Measurements from ENCODE around the gene CORO2B. TPM values are rescaled to one million over a fixed set of nuclear protein-coding genes. Genes with fewer than 3 reads are reported as not detected.
A peak's percentile ranks its signal among the peaks of the same experiment; 100 is the strongest.

Gene CORO2B
- total RNA-seq, 4 donors from 2014 or later: 1.3 to 3.3 (median 2.3) TPM

- Histone ChIP-seq H3K9me3 (no peaks in the 10 kb centered on the region), H3K4me1 (peaks cover 46% of the 10 kb centered on the region), H3K36me3 (no peaks in the 10 kb centered on the region), H3K27me3 (no peaks in the 10 kb centered on the region), H3K4me3 (no peak overlapping the region), H3K27ac (no peak overlapping the region)
- DNase-seq (ENCODE audit: low spot score in 2 of 2): peak in 1 of 2 donors; percentile 51
- TF ChIP-seq POLR2AphosphoS5 (IDR thresholded peaks at IDR 0.05) (no peak), EP300 (IDR thresholded peaks at IDR 0.05) (no peak), POLR2A (IDR thresholded peaks at IDR 0.05) (no peak), CTCF (IDR thresholded peaks at IDR 0.05) (no peak)
- 73% methylated on average over 4 of the region's 5 CpGs for WGBS
These were observed 63.7 kb downstream of the CORO2B start for GRCh38 chr15:68642491-68642845.

GRCh38 chr15:68643216-68643830 is 64.5 kb downstream of the CORO2B start:
- H3K27ac ChIP-seq: no peak overlapping the region

GRCh38 chr15:68644083-68644904 is 65.5 kb downstream of the CORO2B start:
- H3K4me1 ChIP-seq: peaks cover 30% of the 10 kb centered on the region
- peak in 1 of 3 donors; percentile 45 for TF ChIP-seq POLR2AphosphoS5 (IDR thresholded peaks at IDR 0.05)
- TF ChIP-seq EP300 (IDR thresholded peaks at IDR 0.05): no peak
- no peak for TF ChIP-seq CTCF (IDR thresholded peaks at IDR 0.05)
- no peak for TF ChIP-seq POLR2A (IDR thresholded peaks at IDR 0.05)
- DNase-seq (ENCODE audit: low spot score in 2 of 2): peak in 1 of 2 donors; percentile 31
- H3K36me3 ChIP-seq: no peaks in the 10 kb centered on the region
- no peaks in the 10 kb centered on the region for H3K27me3 ChIP-seq
- peak overlapping the region; percentile 31 for H3K27ac ChIP-seq
- 67% methylated on average over 8 of the region's 8 CpGs for WGBS
- H3K9me3 ChIP-seq: no peaks in the 10 kb centered on the region
- no peak overlapping the region for H3K4me3 ChIP-seq

More at GRCh38 chr15:68643216-68643830, 64.5 kb downstream of the CORO2B start:
- TF ChIP-seq POLR2A (IDR thresholded peaks at IDR 0.05): no peak
- no peak for TF ChIP-seq POLR2AphosphoS5 (IDR thresholded peaks at IDR 0.05)
- TF ChIP-seq CTCF (IDR thresholded peaks at IDR 0.05): no peak
- TF ChIP-seq EP300 (IDR thresholded peaks at IDR 0.05): no peak
- peak in 1 of 2 donors; percentile 32 for DNase-seq (ENCODE audit: low spot score in 2 of 2)
- 92% methylated on average over 5 of the region's 5 CpGs for WGBS
- Histone ChIP-seq H3K4me1 (peaks cover 40% of the 10 kb centered on the region), H3K27me3 (no peaks in the 10 kb centered on the region), H3K9me3 (no peaks in the 10 kb centered on the region), H3K4me3 (no peak overlapping the region), H3K36me3 (no peaks in the 10 kb centered on the region)

- 94% methylated on average over 17 of the region's 17 CpGs for WGBS
These were observed 66.2 kb downstream of the CORO2B start for GRCh38 chr15:68644996-68645395.

More at GRCh38 chr15:68644996-68645395, 66.2 kb downstream of the CORO2B start:
- TF ChIP-seq POLR2AphosphoS5 (IDR thresholded peaks at IDR 0.05): no peak
- TF ChIP-seq EP300 (IDR thresholded peaks at IDR 0.05): no peak
- TF ChIP-seq CTCF (IDR thresholded peaks at IDR 0.05): no peak
- no peak for TF ChIP-seq POLR2A (IDR thresholded peaks at IDR 0.05)
- DNase-seq (ENCODE audit: low spot score in 2 of 2): peak in 1 of 2 donors; percentile 44
- H3K27me3 ChIP-seq: no peaks in the 10 kb centered on the region
- H3K27ac ChIP-seq: no peak overlapping the region
- H3K36me3 ChIP-seq: no peaks in the 10 kb centered on the region
- peaks cover 23% of the 10 kb centered on the region for H3K4me1 ChIP-seq
- H3K9me3 ChIP-seq: no peaks in the 10 kb centered on the region
- no peak overlapping the region for H3K4me3 ChIP-seq
